C4-2B (cell line): ENCODE results near the gene COX4I1.

Source experiments
- H3K27ac ChIP-seq: fragments of 450-650 bp; 2 replicates; pipeline ENCODE4 v1.5.1; 2017
- CTCF ChIP-seq: fragments of 450-650 bp; conservative IDR thresholded peaks from 2 replicates; pipeline ENCODE4 v1.5.1; 2017; ENCODE audit warnings: mild to moderate bottlenecking
- ZFX ChIP-seq: fragments of 450-650 bp; IDR thresholded peaks from 2 replicates; pipeline ENCODE4 v1.6.1; 2017

Gene COX4I1

GRCh38 chr16:85838876-85839585 lies 39.5 kb downstream of the COX4I1 start:
- no peak for TF ChIP-seq ZFX
- TF ChIP-seq CTCF: no peak

GRCh38 chr16:85839681-85840240 lies 40.3 kb downstream of the COX4I1 start:
- H3K27ac ChIP-seq: no peak overlapping the region
- TF ChIP-seq ZFX (no peak), CTCF (no peak)

More at GRCh38 chr16:85838876-85839585, 39.5 kb downstream of the COX4I1 start:
- H3K27ac ChIP-seq: no peak overlapping the region

GRCh38 chr16:85840395-85840794 lies 40.9 kb downstream of the COX4I1 start:
- TF ChIP-seq CTCF: no peak
- TF ChIP-seq ZFX: no peak
- H3K27ac ChIP-seq: no peak overlapping the region

- H3K27ac ChIP-seq: no peak overlapping the region
- TF ChIP-seq CTCF: no peak
- no peak for TF ChIP-seq ZFX
Measured at GRCh38 chr16:85840801-85841200, 41.3 kb downstream of the COX4I1 start.

- no peak overlapping the region for H3K27ac ChIP-seq
Measured at GRCh38 chr16:85842435-85842834, 42.9 kb downstream of the COX4I1 start.

GRCh38 chr16:85842848-85843247 lies 43.4 kb downstream of the COX4I1 start:
- TF ChIP-seq ZFX: no peak
- no peak for TF ChIP-seq CTCF
- no peak overlapping the region for H3K27ac ChIP-seq

More at GRCh38 chr16:85842435-85842834, 42.9 kb downstream of the COX4I1 start:
- no peak for TF ChIP-seq CTCF
- no peak for TF ChIP-seq ZFX

GRCh38 chr16:85843471-85844168 lies 44.1 kb downstream of the COX4I1 start:
- H3K27ac ChIP-seq: no peak overlapping the region
- TF ChIP-seq CTCF: no peak
- no peak for TF ChIP-seq ZFX
